Body of pancreas (tissue), 4 donors: ENCODE measurements around the gene OMA1.

Experiments
- CTCF ChIP-seq, 7 experiments: fragments of 450-650 bp in 4 of 7; fragments of 200-600 bp in 3 of 7; sonication (generic) in 3 of 7; IDR thresholded peaks; one replicate each; pipeline ENCODE4 v1.5.1; 2016 to 2019; ENCODE audit warnings: antibody characterized with exemption in 7 of 7
- POLR2A ChIP-seq, 3 donors: fragments of 450-650 bp; IDR thresholded peaks; one replicate each; pipeline ENCODE4 v1.6.1; 2016; ENCODE audit warnings: antibody characterized with exemption in 3 of 3, mild to moderate bottlenecking in 2 of 3

GRCh38 chr1:58465825-58466629, 80.5 kb downstream of the OMA1 start:
- TF ChIP-seq CTCF (IDR thresholded peaks at IDR 0.05) = no peak
- no peak for TF ChIP-seq POLR2A (IDR thresholded peaks at IDR 0.05)
